GM10847 (cell line): Measurements from ENCODE around the gene TMEM181.

Experiments used
- POLR2A ChIP-seq: IDR thresholded peaks from 2 replicates; pipeline ENCODE4 v1.6.1; 2011; ENCODE audit not compliant: insufficient read length; ENCODE audit errors: extremely low read depth

The TMEM181 gene

GRCh38 chr6:158557927-158558326, 2.0 kb upstream of the TMEM181 start:
- TF ChIP-seq POLR2A = no peak

- no peak for TF ChIP-seq POLR2A
Observed at GRCh38 chr6:158558415-158559306, 1.2 kb upstream of the TMEM181 start.

DNA sequence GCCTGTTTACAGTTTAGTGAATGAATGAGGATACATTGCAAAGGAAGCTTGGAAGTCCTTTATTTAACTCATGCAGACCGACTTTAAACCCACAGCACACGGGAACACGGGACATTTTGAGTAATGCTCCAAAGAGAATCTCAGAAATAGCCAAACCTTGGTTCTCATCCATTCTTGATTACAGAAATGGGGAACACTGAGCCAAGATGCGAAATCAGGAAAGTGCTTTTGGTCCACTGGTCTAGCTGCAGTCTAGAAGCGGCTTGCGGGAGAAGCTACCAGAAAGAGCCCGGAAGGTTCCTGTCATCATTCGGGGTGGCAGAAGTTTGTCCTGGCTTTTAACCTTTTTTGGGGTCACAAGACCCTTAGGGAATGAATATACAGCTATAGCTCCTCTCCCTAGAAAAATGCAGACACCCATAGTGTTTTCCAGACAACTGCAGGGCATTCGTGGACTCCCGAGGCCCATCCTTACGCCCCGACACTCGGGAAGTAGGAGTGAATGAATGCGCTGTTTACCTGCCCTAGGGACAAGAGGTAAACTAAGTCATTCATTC, 475 bp upstream of the TMEM181 start:
- no peak for TF ChIP-seq POLR2A

GRCh38 chr6:158560836-158561320, 987 bp downstream of the TMEM181 start:
- no peak for TF ChIP-seq POLR2A

DNA sequence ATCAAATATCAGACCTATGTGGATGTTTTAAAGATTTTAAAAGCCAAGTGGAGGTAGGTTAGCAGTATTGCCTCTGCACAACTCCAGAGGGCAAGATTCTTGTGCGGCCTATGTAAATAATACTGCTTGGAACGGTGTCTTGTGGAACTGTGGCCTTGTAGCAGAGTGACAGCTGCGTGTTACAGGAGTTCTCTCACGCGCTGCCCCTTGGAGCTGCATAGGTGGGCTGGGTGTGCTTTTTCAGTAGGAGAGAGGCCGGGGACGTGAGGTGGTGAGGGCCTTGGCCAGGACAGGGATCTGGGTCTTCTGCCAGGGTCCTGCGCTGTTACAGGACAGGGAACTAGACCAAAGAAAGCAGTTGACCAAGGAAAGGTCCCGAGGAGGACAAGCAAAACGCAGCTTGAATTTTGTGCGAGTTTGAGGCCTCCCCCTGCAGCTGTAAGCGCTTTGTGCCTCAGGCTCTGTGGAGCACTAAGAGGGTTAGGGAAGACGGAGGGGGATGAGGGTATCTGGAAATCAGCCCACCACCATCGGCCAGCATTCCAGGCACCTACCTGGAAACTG, 1.5 kb downstream of the TMEM181 start:
- TF ChIP-seq POLR2A = no peak

- no peak for TF ChIP-seq POLR2A
Observed at GRCh38 chr6:158561938-158562337, 2.0 kb downstream of the TMEM181 start.

DNA sequence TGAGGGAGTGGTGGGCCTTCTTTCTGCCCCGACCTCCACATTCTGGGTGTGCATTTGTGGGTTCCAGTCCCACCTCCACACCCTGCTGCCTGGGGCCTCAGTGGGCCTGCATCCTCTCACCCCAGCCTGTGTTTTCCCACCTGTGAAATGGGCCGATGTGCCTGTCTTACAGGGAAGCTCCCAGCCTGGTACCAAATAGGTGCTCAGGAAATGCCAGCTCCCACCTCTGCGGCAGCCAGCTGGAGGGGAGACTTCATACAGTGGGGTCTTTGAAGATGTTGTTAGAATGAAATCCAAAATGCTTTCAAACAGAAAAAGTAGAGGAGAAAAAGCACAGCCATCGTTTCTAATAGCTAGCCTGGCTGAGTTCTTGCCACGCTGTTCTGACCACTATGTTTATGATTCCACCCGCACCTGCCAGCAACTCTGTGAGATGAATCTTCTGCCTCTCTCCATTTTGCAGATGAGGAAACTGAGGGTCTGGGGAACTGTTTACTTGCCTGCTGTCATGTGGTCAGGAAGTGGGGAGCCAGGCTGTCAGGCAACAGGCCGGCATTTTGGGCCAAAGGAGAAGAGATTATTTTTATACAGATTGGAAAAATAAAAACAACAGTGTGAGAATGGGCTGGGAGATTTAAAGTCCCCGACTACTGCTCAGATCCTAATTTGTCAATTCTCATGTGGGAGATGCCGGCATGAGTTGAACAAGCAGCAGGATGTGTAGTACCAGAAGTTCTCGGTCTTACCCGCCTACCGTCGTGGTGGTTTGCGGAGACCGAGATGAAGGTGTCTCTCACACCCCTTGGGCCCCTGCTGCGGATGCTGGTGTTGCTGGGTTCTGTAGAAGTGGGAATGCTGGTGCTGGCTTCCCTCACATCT, 4.6 kb downstream of the TMEM181 start:
- TF ChIP-seq POLR2A = no peak

DNA sequence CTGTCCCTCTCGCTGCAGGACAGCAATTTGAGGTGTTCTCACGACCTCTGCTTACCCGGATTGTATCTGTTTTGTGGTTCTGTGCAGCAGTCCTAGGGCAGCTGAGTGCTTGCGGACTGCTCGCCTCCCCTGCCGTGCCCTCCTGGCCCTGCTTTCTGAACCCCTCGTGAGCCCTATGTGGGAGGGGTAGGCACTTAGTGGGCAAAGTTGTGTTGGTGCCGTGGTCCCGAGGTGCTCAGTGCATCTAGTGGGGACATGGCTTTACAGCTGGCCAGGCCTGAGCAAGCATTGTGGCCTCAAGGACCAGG, 5.2 kb downstream of the TMEM181 start:
- TF ChIP-seq POLR2A = no peak

GRCh38 chr6:158565482-158566040, 5.7 kb downstream of the TMEM181 start:
- no peak for TF ChIP-seq POLR2A

GRCh38 chr6:158566207-158566818, 6.4 kb downstream of the TMEM181 start:
- no peak for TF ChIP-seq POLR2A

DNA sequence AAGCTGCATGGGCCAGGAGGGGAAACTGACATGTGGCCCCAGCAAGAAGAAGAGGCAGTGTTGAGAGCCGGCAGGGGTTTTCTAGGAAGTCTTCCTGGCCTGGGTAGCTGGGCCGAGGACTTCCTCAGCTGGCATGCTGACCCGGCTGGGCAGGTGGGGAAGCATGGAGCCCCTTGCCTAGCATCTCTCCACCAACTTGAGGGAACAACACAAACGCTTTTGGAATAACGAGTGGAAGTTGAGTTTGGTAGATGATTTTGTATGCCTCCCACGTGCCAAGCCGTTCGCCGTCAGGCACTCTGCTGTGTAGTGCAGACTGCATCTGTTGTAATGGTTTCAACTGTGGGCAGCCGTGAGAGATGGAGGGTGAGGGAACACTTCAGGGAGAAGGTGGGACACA, 7.3 kb downstream of the TMEM181 start:
- no peak for TF ChIP-seq POLR2A

DNA sequence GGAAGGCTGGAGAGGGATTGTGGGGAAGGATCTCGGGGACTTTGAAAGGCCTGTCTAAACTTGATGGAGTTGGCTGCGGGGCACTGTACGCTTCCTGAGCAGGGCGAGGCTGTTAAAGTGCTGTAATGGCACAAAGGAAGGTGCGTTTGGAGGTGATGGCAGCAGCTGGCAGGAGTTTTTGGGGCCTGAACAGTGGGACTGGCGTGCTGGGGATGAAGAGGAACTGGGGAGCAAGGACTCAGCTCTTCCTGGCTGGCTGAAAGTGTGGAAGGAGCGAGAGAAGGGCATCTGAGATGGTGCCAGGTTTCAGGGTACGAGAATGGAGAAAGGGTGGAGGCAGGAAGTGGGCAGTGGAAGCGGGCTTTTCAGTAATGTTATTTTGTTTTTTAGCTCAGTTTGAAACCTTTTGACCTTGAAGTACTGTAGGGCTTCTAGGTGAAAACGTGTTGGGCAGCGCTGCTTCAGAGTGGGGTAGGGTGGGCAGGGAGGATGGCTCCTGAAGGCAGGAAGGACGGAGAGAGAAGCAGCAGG, 8.0 kb downstream of the TMEM181 start:
- no peak for TF ChIP-seq POLR2A

DNA sequence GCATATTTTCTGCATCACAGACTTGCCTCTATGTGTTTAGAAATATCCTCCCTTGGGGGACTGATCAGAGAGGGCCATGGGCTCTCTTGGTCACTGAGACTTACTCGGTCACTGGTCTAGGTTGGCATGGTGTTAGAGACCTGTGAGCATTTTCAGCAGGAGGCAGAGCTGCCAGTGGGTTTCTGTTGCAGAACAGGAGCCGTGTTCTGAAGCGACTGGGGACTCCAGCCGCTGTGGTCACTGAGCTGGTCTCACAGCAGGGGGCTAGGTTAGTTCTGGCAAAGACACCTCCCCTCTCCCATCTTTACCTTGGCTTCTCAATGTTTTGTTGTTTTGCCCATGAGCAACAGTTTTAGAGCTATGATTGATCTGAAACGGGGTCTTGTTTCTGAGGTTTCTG, 8.7 kb downstream of the TMEM181 start:
- no peak for TF ChIP-seq POLR2A

DNA sequence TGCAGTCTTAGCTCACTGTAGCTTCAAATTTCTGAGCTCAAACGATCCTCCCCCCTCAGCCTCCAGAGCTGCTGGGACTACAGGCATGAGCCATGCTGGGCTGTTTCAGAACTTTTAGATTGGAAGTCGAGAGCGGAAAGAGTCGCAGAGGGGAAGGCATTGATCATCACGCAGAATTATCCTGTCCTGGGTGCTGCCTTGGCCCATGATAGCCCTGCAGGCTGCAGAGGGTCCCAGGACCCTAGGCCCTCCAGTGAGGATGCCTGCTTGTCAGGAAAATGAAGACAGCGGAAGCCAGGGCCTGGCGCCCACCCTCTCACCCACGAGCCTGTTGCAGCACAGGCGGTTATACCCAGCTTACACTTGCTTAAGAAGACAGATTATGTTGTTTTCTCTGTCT, 9.1 kb downstream of the TMEM181 start:
- TF ChIP-seq POLR2A = no peak

GRCh38 chr6:158570681-158570962, 10.7 kb downstream of the TMEM181 start:
- TF ChIP-seq POLR2A = no peak
